Measurements from ENCODE around the gene IRGC. TPM values are rescaled to one million over a fixed set of nuclear protein-coding genes. Genes with fewer than 3 reads are reported as not detected.
A peak's percentile ranks its signal among the peaks of the same experiment; 100 is the strongest.

Gene IRGC
- total RNA-seq, 1 experiment from 2014 or later: not detected

DNA sequence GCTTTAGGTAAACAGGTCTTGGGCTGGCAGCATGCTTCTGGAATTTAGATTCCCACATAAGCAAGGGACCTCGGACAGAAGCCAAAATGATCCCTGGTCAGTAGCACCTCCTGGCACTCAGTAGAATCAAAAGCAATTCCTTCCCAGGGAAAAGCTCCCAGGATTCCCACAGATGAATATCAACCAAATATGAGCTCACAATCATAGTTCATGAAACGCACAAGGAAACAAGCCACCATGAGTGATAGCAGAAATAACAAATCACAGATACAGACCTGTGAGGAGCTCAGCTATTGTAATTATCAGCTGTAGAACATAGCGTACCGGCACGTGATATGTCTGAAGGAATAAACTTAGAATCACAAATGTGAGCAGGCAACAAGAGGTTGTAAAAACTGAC is 24.1 kb upstream of the IRGC start:
- no peak for DNase-seq (ENCODE audit: low spot score)

DNA sequence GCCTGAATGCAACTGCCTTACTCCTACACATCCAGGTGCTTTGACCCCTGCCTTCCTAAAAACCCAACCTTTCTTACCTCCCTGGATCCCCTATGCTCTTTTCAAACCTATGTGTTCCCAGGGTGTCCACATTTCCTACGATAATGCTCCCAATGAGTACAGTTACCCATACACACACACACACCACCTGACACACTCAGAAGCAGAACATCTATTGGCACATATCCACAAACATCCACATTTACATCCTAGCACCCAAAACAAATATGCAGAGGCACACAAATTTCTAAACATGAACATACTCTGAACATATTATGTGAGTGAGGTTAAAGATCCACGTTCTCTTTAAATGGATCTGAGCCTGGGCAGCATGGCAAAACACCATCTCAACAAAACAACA is 23.5 kb upstream of the IRGC start:
- DNase-seq (ENCODE audit: low spot score): no peak

DNA sequence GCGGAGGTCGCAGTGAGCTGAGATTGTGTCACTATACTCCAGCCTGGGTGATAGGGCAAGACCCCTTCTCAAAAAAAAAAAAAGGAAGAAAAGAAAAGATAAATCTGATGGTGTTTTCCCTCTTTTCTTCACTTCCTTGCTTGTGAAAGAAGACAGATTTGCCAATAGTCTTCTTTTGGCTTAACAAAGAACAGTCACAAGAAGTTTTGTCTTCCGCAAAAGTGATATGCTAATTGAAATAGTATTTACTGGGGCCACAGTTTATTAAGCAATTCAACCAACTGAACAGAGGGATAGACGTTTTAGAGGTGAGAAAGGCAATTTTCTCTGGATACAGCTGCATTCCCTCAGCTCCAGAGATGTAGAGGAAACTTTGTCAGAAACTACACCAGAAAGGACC is 23.0 kb upstream of the IRGC start:
- DNase-seq (ENCODE audit: low spot score): no peak

DNA sequence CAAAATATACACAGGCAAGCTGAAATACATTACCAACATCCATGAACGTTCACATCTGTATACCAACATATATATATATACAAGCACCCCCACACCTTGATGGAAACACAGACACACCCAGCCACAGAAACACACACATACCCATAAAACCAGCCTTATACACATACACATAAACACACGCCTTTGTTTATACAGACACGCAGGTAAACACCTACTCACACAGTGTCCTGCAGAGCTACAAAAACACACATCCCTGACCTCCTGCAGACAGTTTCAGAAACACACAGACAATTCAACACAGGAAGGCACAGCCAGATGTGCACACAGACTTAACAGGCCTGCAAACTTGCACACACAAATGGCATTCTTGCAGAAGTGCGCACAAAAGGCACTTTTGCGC is 21.3 kb upstream of the IRGC start:
- DNase-seq (ENCODE audit: low spot score): no peak

DNA sequence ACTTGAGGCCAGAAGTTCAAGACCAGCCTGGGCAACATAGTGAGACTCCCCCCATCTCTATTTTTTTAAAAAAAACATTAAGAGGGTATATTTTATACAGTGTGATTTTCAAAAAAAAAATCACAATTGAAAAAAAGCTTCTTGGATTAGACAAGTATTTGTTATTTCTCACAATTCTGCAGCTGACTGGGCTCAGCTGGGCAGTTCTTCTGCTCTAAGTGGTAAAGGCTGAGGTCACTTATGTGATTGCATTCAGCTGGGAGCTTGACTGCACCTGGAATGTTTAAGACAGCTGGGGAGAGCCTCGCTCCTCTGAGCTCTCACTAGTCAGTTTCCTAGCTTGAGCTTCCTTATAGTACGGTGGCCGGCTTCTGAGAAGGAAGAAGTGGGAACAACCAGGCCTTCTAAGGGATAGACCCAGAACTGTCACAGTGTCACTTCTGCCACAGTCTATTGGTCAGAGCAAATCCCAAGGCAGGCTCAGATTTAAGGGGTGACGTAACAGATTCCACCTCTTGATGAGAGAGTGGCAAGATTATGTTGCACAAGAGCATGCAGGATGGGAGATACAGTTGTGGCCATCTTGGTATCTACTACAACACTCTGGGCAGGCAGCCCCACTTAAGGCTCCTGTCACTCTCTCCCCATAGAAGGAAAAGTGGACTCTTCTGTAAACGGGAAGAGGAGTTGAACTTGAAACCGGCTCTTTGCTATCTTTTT is 19.7 kb upstream of the IRGC start:
- no peak for DNase-seq (ENCODE audit: low spot score)

DNA sequence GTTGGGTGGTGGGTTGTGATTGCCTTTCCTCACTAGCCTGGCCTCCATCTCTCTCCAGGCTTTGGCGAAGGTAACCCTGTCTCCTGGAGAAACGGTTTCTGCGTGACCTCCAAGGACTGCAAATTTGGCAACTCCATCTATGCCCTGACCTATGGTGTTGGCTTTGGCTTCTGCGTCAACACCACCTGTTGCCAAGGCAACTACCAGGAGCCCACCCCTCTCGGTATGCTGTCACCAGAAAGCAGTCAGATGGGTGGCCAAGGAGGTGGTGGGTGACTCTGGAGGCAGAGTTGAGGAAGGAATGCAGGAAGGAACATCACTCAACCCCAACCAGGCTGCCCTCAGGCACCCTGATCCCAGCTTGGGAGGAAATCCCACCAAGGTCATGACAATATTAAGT is 18.6 kb upstream of the IRGC start:
- no peak for DNase-seq (ENCODE audit: low spot score)

DNA sequence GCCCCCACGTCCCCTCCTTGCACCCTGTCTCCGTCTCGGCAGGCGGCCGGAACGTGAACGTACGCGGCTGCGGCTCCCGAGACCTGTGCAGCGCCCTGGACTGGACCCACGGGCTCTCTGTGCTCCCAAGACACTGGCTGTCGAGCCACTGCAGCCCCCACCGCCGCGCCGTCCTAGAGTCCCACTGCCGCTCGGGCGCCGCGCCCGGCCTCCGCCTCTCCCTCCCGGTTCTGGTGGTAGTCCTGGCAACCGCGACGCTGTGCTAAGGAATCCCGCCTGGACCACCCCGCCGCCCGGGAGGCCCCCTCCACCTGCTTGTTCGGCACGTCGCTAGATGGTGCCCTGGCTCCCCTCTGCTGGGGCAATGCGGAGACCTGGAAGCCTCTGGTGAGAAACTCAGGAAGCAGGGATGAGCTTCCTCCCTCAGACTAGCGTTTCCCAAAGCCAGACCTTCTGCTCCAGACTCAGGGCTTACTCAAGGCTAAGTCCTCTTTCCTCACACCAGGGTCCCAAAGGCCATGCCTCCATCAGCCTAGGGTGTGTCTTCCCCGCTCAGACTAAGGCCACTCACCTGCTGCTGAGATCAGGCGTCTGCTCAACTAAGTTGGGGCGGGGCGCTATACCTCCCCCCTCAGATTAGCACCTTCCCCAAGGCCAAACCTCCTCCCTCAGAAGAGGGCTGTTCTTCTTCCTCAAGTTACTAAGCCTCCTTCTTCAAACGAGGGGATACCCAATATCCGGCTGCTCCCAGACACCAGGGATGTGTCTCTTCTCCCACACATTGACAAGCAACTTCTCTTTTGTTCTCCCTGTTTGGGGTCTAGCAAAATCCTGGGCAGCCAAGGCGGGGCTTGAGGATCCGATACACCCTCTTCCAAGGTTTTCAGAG is 16.1 kb upstream of the IRGC start:
- no peak for DNase-seq (ENCODE audit: low spot score)

DNA sequence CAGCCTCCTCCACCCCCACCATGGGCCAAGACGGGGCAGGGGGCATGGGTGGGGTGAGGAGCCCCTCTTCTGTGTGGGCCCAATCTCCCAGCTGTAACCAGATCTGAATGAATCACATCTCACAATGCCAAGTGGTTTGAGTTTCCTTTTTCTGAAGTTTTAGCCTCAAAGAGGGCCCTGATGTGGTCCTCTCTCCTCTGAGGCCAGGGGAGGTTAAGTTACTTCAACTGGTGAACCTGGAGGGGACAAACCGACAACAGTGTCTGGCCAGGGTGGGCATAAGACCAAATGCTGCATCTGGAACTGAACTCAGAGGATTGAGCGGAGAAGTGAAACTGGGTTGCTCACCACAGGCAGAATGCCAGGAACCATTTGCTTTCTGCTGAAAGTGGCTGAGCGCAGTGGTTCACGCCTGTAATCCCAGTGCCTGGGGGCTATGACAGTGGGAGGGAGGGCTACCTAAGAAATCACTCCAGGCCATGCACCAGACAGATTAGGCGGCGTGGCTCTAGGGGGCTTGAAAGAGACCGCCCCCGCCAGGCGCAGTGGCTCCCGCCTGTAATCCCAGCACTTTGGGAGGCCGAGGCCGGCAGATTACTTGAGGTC is 15.4 kb upstream of the IRGC start:
- DNase-seq (ENCODE audit: low spot score): peak; percentile 75

DNA sequence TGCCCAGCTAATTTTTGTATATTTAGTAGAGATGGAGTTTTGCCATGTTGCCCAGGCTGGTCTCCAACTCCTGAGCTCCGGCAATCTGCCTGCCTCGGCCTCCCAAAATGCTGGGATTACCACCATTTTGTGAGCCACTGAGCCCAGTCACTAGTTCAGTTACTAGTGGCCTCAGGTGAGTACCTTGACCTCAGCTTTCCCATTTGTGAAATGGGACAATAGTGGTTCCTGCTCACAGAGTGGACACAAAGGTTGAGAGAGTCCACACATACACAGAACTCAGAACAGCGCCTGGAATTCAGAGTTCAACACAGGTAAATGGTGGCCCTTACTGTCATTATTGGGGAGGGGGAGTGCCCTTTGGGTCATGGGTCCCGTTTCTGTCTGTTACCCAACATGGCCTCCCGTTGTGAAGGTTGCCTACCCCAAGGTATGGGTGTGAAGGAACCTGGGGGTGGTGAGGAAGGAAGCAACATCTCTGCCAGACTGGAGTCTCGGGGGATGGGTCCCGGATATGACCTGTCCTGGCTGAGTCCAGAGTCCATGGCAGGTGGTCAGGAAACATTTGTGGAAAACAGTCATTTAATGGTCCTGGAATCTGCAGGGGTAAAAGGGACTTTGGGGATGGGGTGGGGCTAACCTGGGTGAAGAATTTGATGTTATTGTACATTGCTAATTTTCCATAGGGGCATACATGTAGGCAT is 11.7 kb upstream of the IRGC start:
- no peak for DNase-seq (ENCODE audit: low spot score)

DNA sequence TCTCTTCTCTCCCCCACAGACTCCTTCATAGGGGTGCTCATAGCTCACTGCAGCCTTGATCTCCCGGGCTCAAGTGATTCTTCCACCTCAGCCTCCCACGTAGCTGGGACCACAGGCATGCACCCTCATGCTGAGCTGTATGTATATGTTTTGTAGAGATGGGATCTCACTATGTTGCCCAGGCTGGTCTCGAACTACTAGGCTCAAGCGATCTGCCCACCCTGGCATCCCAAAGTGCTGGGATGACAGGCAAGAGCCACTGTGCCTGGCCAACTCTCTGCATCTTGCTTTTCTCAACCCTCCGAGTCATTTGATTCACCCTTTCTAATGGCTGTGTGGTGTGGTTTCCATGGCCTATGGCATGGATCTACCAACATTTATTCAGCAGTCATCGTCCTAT is 10.1 kb upstream of the IRGC start:
- no peak for DNase-seq (ENCODE audit: low spot score)

DNA sequence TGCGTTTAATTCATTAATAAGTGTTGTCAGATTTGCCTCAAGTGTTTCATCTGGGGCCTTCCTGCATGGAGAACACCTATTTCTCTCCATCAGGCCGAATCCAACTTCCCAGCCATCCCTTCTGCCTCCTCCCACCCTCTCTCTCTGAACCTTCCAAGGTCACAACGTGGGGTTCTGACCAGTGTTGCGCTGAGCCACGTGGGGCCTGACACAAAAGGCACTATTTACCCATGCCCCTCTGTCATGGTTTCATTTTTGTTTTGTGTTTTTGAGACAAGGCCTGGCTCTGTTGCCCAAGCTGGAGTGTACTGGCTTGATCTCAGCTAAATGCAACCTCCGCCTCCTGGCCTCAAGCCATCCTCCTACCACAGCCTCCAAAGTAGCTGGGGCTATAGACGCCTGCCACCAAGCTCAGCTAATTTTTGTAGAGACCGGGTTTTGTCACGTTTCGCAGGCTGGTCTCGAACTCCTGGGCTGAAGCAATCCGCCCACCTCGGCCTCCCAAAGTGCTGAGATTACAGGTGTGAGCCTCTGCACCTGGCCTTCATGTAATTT is 8.6 kb upstream of the IRGC start:
- no peak for DNase-seq (ENCODE audit: low spot score)

DNA sequence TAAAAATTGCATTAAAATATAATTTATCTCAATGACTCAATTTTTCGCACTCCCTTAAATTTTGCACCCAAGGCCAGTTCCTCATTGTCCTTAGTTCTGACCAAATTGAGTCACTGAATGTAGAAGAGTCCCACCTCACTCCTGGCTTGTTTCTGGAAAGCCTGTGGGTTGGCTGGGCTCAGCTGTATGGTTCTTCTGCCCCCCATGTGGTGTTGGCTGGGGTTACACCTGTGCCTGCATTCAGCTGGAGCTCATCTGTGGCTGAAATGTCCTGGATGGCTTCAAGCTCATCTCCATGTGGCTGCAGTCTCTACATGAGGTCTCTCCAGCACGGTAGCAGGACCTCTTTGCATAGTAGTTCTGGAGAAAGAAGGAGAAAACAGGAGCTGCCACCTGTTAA is 7.2 kb upstream of the IRGC start:
- DNase-seq (ENCODE audit: low spot score): no peak

DNA sequence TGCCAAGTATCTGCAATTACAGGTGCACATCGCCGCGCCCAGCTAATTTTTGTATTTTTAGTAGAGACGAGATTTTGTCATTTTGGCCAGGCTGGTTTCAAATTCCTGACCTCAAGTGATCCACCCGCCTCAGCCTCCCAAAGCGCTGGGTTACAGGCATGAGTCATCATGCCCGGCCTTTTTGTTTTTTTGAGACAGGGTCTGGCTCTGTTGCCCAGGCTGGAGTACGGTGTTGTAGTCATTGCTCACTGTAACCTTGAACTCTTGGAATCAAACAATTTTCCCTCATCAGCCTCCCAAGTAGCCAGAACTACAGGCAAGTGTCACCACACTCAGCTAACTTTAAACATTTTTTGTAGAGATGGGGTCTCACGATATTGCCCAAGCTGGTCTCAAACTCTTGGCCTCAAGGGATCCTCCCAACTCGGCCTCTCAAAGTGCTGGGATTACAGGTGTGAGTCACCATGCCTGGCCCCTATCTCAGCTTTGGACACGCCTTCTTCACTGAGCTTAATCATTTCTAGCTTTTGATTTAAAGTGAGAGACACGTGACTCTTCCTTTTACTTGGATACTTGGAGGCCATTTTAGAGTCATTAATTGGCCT is 4.0 kb upstream of the IRGC start:
- DNase-seq (ENCODE audit: low spot score): peak; percentile 59

DNA sequence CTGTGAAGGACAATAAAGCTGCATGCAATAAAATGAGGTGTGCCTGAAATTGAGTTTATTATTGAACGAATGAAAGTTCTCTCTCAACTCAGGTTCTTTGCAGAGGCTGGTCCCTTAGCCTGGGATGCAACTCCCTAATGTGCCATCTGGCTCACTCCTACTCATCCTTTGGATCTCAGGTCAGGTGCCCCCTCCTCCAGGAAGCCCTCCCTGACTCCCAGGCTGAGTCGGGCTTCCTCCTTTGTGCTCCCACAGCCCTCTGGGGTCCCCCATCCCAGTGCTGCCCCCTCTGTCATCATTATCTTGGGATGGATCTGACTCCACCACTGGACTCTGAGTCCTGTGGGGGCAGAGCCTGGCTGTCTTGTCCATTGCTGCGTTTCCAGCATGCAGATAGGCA is 2.7 kb upstream of the IRGC start:
- DNase-seq (ENCODE audit: low spot score): no peak

DNA sequence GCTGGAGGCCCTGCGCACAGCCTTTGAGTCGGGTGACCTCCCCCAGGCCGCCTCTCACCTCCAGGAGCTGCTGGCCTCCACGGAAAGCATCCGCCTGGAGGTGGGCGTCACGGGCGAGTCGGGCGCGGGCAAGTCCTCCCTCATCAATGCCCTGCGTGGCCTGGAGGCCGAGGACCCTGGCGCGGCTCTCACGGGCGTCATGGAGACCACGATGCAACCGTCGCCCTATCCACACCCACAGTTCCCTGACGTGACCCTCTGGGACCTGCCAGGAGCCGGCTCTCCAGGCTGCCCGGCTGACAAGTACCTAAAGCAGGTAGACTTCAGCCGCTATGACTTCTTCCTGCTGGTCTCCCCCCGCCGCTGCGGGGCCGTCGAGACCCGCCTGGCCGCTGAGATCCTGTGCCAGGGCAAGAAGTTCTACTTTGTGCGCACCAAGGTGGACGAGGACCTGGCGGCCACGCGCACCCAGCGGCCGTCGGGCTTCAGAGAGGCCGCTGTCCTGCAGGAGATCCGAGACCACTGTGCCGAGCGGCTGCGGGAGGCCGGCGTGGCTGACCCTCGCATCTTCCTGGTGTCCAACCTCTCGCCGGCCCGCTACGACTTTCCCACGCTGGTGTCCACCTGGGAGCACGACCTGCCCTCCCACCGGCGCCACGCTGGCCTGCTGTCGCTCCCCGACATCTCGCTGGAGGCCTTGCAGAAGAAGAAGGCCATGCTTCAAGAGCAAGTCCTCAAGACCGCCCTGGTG is 2.9 kb downstream of the IRGC start:
- no peak for DNase-seq (ENCODE audit: low spot score)

DNA sequence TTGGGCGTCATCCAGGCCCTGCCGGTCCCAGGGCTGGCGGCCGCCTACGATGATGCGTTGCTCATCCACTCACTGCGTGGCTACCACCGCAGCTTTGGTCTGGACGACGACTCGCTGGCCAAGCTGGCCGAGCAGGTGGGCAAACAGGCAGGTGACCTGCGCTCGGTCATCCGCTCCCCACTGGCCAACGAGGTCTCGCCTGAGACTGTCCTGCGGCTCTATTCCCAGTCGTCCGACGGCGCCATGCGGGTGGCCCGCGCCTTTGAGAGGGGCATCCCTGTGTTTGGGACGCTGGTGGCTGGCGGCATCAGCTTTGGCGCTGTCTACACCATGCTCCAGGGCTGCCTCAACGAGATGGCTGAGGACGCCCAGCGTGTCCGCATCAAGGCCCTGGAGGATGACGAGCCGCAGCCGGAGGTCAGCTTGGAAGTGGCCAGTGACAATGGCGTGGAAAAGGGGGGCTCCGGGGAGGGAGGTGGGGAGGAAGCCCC is 3.5 kb downstream of the IRGC start:
- DNase-seq (ENCODE audit: low spot score): no peak

DNA sequence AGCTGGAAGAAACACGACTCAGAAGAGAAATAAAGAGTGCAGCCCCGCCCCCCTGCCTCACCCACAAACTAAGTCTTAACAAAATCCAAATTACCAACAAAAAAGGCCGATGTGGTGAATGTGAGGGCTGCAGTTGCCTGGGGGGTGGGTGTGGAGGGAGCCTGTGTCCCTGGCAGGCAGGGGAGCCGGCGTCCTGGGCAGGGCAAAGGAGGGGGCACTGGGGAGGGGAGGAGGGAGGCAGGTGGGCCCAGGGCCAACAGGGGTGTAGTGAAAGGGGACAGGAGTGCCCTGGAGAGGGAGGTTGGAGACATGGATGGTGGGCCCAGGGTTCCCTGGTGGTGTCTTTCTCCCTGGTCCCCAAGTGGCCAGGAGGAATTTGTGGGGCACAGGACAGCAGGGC is 4.0 kb downstream of the IRGC start:
- DNase-seq (ENCODE audit: low spot score): no peak

DNA sequence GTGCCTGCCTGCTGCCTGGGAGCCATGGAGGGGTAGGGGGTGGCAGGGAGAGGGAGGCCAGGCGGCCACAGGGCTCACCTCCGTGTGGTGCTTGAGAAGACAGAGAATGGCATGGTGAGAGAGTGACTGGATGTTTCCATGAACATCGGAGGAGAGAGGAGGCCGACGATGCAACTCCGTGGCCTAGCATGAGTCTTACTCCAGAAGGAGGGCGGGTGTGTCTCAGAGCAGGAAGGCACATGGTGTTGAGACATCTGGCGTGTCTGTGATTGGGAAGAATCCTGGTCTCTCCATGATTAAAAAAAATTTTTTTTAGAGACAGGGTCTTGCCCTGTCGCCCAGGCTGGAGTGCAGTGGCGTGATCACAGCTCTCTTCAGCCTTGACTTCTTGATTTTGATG is 5.1 kb downstream of the IRGC start:
- DNase-seq (ENCODE audit: low spot score): no peak

DNA sequence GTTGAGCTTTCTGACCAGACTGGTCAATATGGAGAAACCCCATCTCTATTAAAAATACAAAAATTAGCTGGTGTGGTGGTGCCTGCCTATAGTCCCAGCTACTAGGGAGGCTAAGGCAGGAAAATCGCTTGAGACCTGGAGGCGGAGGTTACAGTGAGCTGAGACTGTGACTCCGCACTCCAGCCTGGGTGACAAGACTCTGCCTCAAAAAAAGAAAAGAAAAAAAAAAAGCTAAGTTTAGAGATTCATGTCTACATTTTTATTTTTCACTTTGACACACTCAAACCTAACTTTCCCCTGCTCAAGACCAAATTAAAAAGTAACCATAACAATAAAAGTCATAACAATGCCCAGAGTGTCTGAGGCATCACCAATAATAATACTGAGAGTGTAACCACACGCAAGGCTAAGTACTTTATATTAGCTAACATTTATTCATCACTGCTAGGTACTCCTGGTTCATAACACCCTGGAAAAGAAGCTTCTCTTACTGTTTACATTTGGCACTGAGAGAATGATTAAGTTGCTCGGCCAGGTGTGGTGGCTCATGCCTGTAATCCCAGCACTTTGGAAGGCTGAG is 5.7 kb downstream of the IRGC start:
- no peak for DNase-seq (ENCODE audit: low spot score)

DNA sequence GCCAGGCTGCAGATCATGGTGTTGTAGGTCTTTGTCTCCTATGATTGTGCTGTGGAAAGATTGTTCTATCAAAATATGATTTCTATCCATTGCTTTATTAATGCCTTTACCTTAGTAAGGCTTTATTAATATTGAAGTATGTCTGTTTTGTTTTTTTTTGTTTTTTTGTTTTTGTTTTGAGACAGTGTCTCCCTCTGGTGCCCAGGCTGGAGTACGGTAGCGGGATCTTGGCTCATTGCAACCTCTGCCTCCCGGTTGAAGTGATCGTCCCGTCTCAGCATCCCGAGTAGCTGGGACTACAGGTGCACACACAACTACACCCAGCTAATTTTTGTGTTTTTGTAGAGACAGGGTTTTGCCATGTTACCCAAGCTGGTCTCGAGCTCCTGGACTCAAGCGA is 7.7 kb downstream of the IRGC start:
- no peak for DNase-seq (ENCODE audit: low spot score)

Measured in A172 (cell line).